ENCODE data around the gene IFT20.

DNA sequence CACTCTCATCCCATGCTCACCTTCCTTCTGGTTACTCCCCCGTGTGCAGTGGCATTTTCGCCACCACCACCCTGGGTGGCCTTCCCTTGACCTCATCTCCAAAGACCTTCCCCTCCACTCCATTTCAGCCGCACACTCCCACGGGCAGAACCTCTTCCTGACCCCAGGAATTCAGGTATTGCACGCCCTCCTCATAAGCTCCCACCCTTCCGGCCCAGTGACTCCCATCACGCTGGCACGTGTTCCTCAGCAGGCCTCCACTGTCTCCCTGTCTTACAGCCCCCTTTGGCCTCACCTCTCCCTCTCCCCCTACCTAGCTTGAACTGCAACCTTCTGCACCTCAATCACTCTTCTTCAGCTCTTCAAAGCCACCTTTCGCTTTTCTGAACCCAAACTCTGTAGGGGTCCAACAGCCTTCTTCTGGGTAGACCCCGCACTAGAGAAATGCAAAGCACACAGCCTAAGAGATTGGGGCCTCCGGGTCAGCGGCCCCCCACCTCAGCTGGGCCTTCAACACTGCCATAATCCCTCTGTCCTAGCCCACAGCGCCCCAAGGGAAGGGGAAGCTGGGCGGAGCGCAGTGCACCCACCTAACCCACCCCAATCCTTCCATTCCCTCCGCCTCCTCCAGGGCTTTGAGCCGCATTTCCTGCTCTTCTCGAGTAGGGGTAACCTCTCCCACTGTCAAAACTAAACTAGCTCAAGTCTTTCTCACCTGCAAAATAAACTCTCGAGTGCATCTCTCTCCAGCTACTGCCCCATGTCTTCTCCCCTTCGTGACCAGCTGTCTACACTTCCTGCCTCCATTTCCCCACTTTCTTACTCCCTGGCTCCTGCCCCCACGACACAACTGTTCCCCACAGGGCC, 17.9 kb downstream of the IFT20 start:
- TF ChIP-seq POLR2A (IDR thresholded peaks at IDR 0.05): no peak
- TF ChIP-seq CTCF (IDR thresholded peaks at IDR 0.05): no peak
- TF ChIP-seq POLR2AphosphoS5 (IDR thresholded peaks at IDR 0.05): no peak

All from prostate gland (tissue), 2 donors.